ENCODE results near the gene TMC3. TPM values are rescaled to one million over a fixed set of nuclear protein-coding genes. Genes with fewer than 3 reads are reported as not detected.
"Not testable (repeated sequence)": the region's sequence is repeated elsewhere in the genome, so short reads cannot be mapped to it uniquely, and the experiment has no call there.

The TMC3 gene
- total and polyA plus RNA-seq, 9 of the 15 experiments (the other 6 are each of a cell fraction or from before 2014, with no cell fraction given), result 0.01 to 0.14 TPM; not detected in 7

DNA sequence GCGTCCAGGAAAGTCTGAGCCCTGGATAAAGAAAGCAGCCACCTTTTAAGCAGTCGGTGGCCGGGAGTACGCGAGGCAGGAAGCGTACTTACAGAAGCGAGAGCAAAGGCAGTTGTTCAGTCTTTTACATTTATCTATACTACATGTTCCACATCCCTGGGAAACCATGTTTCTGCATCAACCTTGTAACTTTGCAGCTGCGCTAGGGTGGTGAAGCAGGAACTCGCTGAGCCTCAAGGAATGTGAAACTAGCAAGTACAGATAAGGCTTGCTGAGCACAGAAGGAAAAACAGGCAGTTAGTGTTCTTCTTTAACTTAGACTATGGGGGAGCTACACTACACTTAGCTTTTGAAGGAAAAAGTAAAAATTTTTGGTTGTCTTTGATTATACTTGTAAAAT, 42.9 kb downstream of the TMC3 start:
- ATAC-seq; H3K36me3 ChIP-seq (ENCODE audit: control insufficient read depth, insufficient read depth, low read length); H3K4me3 ChIP-seq; intact Hi-C loops (cut with micrococcal nuclease); H3K9me1 ChIP-seq (ENCODE audit: control insufficient read depth, insufficient read depth, low read length); H3K27ac ChIP-seq (ENCODE audit: extremely low read depth, low read depth, low read length); H3K27me3 ChIP-seq (ENCODE audit: control insufficient read depth in 2 of 2, insufficient read depth in 2 of 2, low read length in 2 of 2); H3K79me2 ChIP-seq (ENCODE audit: control insufficient read depth, insufficient read depth, low read length); in situ Hi-C loops (cut with MboI); BruUV-seq (replicated peaks); FAIRE-seq; H3K9me3 ChIP-seq (replicated peaks; ENCODE audit: control insufficient read depth, insufficient read depth, low read depth, low read length); H4K20me1 ChIP-seq (replicated peaks; ENCODE audit: control insufficient read depth, insufficient read depth, low read length); H3K4me1 ChIP-seq (replicated peaks in 1 of 2; ENCODE audit: control insufficient read depth in 2 of 2, insufficient read depth in 2 of 2, low read length in 2 of 2): not testable (repeated sequence)
- peak overlapping the region in 1 of 2 experiments; percentile 23; a peak in 1 of 4 replicates for H3K9ac ChIP-seq (ENCODE audit: insufficient read depth in 1 of 2, low read depth in 2 of 2, low read length in 2 of 2)
- ChIA-PET POLR2A (interaction anchor here (0.7 to 1.0 kb wide), 2 partner anchors 9 to 15 kb away, joined by 3 read pairs; no protein-coding TSS in a partner anchor), CTCF (ENCODE audit: low intra/inter-chr PET ratio) (interaction anchor here (1.0 kb wide), 1 partner anchor 19 kb away, joined by 3 read pairs; no protein-coding TSS in a partner anchor)
- WGBS (ENCODE audit: insufficient coverage, low coverage, missing lambda C conversion rate), result 34% methylated on average over 9 of the region's 9 CpGs
- TF ChIP-seq ETV5 (CRISPR knock-in tag; IDR thresholded peaks at IDR 0.05; ENCODE audit: low read depth) (0 out of 2 replicates have a peak, but pooled peaks have one; percentile 26), TEAD2 (tag; IDR thresholded peaks at IDR 0.05) (peak; percentile 38; the same call in 1 of the 2 replicates)
- TF ChIP-seq, protein P1, sequence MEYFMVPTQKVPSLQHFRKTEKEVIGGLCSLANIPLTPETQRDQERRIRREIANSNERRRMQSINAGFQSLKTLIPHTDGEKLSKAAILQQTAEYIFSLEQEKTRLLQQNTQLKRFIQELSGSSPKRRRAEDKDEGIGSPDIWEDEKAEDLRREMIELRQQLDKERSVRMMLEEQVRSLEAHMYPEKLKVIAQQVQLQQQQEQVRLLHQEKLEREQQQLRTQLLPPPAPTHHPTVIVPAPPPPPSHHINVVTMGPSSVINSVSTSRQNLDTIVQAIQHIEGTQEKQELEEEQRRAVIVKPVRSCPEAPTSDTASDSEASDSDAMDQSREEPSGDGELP (CRISPR knock-in tag; IDR thresholded peaks at IDR 0.05; ENCODE audit: borderline replicate concordance), result 0 out of 2 replicates have a peak, but pooled peaks have one; percentile 11
- H3K4me2 ChIP-seq (ENCODE audit: insufficient read depth, low read length), result peak overlapping the region; percentile 42; the same call in 1 of the 2 replicates
- peak in 1 of 4 experiments; percentile 11 for DNase-seq (ENCODE audit: extremely low read depth in 1 of 4, low spot score in 3 of 4)
- peak overlapping the region; percentile 86; the same call in 1 of the 2 replicates for H2AFZ ChIP-seq (ENCODE audit: low read depth, low read length)
